OCI-LY1 (cell line): ENCODE measurements around the gene CFAP46.

Source experiments
- CTCF ChIP-seq: fragments of 200-600 bp; sonication (generic), shearing (Covaris generic); IDR thresholded peaks from 2 replicates; pipeline ENCODE4 v1.5.1; 2017; ENCODE audit warnings: mild to moderate bottlenecking, antibody characterized with exemption, low read length, moderate library complexity, mixed read lengths
- EZH2 ChIP-seq: fragments of 200-600 bp; sonication (generic), shearing (Covaris generic); IDR thresholded peaks from 2 replicates; pipeline ENCODE4 v1.8.0; 2017; ENCODE audit warnings: borderline replicate concordance, mixed run types, mild to moderate bottlenecking, antibody characterized with exemption, low read length, moderate library complexity, mixed read lengths

GRCh38 chr10:132974249-132974796, 32.0 kb upstream of the CFAP46 start:
- TF ChIP-seq CTCF: no peak
- TF ChIP-seq EZH2: no peak
